ENCODE data around the gene PRKCZ. TPM values are rescaled to one million over a fixed set of nuclear protein-coding genes. Genes with fewer than 3 reads are reported as not detected.

The PRKCZ gene
- total and polyA plus RNA-seq, 9 of the 15 experiments (the other 6 are each of a cell fraction or from before 2014, with no cell fraction given) = 0.07 to 3.1 (median 1.3) TPM

DNA sequence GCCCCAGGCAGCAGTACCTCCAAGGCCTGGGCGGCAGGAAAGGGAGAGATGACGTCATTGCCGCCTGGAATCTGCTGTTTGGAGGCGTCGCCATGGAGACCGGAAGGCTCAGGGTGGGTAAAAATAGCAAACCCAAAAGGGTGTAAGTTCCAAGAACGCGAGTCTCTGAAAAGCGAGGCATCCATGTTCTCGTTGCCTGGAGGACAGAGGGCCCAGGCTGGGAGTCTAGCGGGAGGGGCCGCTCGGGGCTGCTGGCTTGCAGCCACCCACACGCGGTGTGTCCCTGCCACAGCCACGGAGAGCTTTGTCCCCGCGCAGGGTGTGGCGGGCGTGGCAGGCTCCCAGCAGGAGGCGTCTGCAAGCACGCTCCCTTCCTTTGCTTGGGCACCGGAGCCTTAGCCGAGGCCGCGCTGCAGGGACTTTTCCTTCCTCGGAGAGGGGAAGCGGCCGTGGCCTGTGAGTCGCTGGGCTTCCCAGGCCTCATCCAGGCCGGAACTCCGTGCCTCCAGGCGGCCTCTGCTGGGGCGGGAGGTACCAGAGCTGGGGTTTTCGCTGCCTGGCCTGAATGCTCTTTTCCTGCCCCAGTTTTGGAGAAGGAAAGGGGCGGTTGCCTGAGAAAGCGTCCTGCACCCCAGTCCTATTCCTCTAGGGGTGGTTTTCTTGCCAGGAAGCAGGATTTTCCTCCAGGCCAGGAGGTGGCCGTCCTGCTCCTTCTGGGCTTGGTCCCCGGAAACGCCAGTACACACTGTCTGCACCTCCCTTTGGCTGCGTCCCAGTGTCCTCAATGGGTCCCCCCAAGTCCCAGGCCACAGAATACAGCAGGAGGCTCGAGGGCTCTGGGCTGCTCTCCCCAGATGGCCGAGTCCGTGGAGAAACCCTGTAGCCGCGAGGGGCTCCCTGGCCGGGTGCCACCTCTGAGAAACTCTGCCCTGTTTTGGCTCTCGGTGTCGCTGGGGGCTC, 162.6 kb downstream of the PRKCZ start (continued):
- TF ChIP-seq ZNF57 (CRISPR knock-in tag; IDR thresholded peaks at IDR 0.05) (no peak), NFXL1 (CRISPR knock-in tag; IDR thresholded peaks at IDR 0.05) (no peak; the same call in 1 of the 2 replicates), STAT5B (CRISPR knock-in tag; IDR thresholded peaks at IDR 0.05) (no peak), PHTF2 (CRISPR knock-in tag; IDR thresholded peaks at IDR 0.05) (no peak), ZNF444 (CRISPR knock-in tag; IDR thresholded peaks at IDR 0.05) (peak; percentile 59; the same call in 1 of the 2 replicates), ZNF707 (CRISPR knock-in tag; conservative IDR thresholded peaks at IDR 0.05) (no peak), ZC3H8 (IDR thresholded peaks at IDR 0.05) (no peak), SMARCB1 (IDR thresholded peaks at IDR 0.05; ENCODE audit: insufficient read length, low read depth) (no peak), ZNF41 (CRISPR knock-in tag; conservative IDR thresholded peaks at IDR 0.05) (no peak), COPS2 (conservative IDR thresholded peaks at IDR 0.05) (no peak), HSF4 (CRISPR knock-in tag; IDR thresholded peaks at IDR 0.05; ENCODE audit: borderline replicate concordance) (no peak), NCOA6 (IDR thresholded peaks at IDR 0.05) (no peak), KAT2B (IDR thresholded peaks at IDR 0.05; ENCODE audit: low read depth, low read length) (no peak), MTA1 (IDR thresholded peaks at IDR 0.05; ENCODE audit: borderline replicate concordance) (peak; percentile 62; the same call in 1 of the 2 replicates), SMARCA4 (IDR thresholded peaks at IDR 0.05) (peak; percentile 56; the same call in 1 of the 2 replicates), RAD51 (IDR thresholded peaks at IDR 0.05; ENCODE audit: borderline replicate concordance, low read depth) (no peak), PHF8 (IDR thresholded peaks at IDR 0.05; ENCODE audit: borderline replicate concordance, low read length) (peak; percentile 52; the same call in 1 of the 2 replicates), SIN3B (IDR thresholded peaks at IDR 0.05; ENCODE audit: low read depth) (no peak), ASH1L (IDR thresholded peaks at IDR 0.05; ENCODE audit: borderline replicate concordance, low read depth, partially characterized antibody) (no peak)
- TF ChIP-seq, protein P1, sequence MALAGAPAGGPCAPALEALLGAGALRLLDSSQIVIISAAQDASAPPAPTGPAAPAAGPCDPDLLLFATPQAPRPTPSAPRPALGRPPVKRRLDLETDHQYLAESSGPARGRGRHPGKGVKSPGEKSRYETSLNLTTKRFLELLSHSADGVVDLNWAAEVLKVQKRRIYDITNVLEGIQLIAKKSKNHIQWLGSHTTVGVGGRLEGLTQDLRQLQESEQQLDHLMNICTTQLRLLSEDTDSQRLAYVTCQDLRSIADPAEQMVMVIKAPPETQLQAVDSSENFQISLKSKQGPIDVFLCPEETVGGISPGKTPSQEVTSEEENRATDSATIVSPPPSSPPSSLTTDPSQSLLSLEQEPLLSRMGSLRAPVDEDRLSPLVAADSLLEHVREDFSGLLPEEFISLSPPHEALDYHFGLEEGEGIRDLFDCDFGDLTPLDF (CRISPR knock-in tag; IDR thresholded peaks at IDR 0.05) = no peak
- TF ChIP-seq, protein P2, sequence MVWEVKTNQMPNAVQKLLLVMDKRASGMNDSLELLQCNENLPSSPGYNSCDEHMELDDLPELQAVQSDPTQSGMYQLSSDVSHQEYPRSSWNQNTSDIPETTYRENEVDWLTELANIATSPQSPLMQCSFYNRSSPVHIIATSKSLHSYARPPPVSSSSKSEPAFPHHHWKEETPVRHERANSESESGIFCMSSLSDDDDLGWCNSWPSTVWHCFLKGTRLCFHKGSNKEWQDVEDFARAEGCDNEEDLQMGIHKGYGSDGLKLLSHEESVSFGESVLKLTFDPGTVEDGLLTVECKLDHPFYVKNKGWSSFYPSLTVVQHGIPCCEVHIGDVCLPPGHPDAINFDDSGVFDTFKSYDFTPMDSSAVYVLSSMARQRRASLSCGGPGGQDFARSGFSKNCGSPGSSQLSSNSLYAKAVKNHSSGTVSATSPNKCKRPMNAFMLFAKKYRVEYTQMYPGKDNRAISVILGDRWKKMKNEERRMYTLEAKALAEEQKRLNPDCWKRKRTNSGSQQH (CRISPR knock-in tag; IDR thresholded peaks at IDR 0.05) = no peak
- TF ChIP-seq, protein P3, sequence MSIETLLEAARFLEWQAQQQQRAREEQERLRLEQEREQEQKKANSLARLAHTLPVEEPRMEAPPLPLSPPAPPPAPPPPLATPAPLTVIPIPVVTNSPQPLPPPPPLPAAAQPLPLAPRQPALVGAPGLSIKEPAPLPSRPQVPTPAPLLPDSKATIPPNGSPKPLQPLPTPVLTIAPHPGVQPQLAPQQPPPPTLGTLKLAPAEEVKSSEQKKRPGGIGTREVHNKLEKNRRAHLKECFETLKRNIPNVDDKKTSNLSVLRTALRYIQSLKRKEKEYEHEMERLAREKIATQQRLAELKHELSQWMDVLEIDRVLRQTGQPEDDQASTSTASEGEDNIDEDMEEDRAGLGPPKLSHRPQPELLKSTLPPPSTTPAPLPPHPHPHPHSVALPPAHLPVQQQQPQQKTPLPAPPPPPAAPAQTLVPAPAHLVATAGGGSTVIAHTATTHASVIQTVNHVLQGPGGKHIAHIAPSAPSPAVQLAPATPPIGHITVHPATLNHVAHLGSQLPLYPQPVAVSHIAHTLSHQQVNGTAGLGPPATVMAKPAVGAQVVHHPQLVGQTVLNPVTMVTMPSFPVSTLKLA (conservative IDR thresholded peaks at IDR 0.05) = peak in 1 of 2 experiments; percentile 71; a peak in 2 of 4 replicates
